T follicular helper cell (primary cell): ENCODE measurements around the gene HS3ST3B1.

Source experiments
- DNase-seq: peaks from one replicate; pipeline ENCODE4 v3.0.0-alpha.2; 2020; ENCODE audit warnings: low read depth
- total RNA-seq, 2 experiments: gene quantifications; one replicate each; lab custom pipeline; 2026; lab: John Stamatoyannopoulos, UW

HS3ST3B1 gene
- 38.0 to 38.4 reads per million in 2 experiments for total RNA-seq

DNA sequence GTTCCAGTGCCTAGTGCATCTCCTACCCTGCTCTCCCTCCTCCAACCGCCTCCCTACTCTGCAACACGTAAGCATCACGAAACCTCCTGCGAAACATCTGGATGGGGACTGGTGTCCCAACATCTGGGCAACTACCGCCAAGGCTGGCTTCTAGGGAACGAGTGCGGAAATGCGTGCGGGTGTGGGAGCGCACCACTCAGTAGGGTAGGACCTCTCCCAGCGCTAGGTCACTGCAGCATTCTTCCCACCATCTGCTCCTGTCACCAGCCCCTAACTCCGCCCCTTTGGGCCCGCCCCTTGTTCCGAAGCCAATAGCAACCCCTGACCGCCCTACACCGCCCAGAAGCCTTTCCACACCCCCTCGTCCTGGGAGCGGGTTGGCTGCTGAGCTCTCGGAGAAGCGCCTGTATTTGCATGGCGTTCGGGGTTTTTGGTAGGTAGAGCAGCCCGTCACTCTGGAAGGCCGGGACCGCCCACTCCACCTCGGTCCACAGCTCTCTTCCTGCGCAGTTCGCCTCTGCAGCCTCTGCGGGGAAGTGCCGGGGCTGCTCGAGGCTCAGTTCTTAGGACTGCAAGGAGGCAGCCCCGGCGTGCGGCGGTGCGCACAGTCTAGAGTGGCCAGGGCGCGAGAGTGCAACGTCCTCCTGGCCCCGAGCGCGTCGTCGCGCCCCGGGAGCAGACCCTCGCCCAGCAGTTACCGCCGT is at the start of gene HS3ST3B1:
Gene HS3ST3B1 (plus strand): TSS at position 507 of the 704 bp plus-strand sequence. CDS start 438 bp downstream, outside the sequence.
- DNase-seq: peak; percentile 99

DNA sequence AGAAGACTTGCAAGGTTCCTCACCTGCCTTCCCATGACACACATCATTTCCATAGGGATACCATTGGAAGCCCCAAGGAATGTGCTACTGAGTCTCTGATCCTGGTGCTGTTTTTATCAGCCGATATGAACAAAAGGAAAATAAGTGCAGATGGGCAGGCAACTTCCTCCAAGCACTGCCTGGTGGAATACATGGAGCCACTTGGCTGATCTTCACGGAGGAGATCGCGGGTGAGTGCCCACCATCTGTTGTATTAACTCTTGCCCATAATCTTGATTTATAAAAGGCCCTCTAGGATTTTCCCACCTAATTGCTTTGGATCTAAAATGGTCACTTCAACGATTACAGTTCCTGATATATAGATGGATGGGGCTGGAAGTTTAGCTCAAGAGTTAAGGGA is 39.5 kb upstream of the HS3ST3B1 start:
- DNase-seq: no peak

DNA sequence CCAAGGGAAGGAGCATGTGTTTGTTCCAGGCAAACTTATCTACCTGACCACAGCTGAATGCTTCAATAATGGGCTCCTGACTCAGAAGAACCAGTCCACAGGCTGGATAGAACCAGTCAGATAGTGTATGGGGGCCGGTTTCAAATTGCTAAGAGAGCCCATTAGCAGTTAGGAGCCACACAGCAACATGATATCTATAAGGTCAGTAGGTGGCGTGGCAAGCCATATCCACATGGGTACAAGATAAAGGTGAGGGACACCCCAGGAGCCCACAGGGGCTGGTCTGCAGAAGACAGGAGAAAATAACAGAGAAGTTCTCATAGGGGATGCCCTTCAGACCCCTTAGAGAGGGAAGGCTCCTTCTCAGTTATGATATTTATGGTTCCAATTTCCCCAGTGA is 32.6 kb upstream of the HS3ST3B1 start:
- no peak for DNase-seq

DNA sequence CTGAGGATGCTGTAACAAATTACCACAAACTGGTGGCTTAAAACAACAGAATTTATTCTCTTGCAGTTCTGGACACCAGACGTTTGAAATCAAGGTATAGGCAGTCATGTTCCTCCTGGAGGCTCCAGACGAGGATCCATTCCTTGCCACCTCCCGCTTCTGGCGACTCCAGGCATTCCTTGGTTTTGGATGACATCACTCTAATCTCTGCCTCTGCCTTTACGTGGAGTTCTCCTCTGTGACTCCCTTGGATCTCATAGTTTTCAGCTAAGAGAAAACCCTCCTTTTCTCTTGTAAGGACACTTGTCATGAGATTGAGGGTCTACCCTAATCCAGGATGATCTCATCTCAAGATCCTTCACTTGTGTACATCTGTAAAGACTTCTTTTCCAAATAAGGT is 31.4 kb upstream of the HS3ST3B1 start:
- no peak for DNase-seq

DNA sequence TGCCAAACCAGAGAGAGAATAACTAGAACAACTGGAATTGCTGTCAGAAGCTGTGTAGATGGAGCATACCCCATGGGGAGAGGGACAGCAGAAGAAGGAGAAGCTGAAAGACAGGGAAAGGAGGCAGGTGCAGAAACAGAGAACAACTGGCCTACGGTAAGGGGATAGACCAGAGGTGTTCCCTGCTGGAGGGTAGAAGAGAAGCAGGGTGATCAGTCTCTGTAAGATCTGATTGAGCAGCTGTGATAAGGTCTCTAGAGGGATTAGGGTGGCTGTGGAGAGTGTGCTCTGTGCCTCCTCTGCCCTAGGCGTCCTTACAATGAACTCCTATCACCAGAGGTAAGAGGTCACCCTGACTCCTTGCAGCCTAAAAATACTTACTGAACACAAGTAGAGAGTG is 30.4 kb upstream of the HS3ST3B1 start:
- no peak for DNase-seq

DNA sequence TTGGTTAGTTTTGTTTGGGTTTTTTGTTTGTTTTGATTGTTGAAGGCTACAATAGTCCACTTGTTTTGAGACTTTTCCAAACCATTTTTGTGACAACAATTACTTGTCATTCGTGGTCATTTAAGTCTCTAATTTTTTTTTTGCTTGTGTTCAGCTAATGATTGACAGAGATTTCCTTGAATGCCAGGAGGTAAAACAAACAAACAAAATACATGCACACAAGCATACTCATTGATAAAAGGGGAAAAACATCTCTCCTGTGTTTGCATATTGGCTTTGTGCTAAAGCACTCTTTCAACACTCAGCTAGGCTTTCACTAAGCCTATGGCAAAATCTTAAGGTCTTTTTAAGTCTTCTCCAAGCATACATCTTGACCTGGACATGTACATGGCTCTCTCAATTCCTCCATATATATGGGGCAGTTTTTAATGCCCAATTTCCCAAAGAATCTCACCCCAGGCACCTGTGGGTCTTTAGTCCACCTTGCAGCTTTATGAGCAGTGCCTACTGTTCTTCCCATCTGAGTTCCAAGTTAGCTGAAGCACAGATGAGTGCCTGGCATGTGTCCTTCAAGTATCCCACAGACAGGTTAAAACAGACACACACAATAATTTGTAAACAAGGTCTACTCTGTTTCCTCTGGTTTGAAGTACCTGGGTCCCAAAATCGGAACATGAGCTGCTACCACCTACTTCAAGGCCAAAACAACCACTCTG is 24.2 kb upstream of the HS3ST3B1 start:
- DNase-seq: no peak

DNA sequence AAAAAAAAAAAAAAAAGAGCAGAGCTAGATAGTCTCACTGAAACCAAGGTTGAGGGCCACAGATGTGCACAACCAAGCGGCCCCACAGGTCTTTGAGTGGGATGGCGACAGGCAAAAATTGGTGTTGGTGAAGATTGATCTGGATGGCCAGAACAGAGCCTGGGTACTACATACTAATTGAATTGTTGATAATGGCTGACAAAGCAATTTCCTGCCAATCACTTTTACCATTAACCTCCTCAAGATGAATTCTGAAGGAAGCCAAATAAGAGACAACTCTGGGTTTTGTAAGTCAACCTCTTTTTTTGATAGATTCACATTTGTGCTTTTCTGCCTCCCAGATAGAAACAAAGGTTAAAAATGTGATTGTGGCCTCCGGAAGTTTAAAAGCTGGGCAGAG is 19.4 kb upstream of the HS3ST3B1 start:
- DNase-seq: no peak

DNA sequence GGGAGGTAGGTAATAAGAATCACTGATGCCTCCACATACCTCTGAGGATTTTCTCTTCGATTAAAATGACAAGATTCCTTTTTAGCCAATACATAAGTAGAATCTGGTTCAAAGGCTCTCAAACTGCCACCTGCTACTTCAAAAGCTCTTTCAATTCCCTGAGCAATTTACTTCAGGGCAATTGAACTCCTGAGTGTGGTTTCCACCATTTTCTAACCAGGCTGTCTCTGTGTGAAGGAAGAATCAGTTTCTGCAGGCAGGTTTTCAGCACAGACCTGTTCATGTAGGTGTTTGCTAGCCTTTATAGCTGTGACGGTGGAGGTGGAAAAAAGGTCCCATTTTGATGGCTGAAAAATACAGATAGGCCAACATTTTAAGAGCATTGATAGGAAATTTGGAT is 18.2 kb upstream of the HS3ST3B1 start:
- no peak for DNase-seq

DNA sequence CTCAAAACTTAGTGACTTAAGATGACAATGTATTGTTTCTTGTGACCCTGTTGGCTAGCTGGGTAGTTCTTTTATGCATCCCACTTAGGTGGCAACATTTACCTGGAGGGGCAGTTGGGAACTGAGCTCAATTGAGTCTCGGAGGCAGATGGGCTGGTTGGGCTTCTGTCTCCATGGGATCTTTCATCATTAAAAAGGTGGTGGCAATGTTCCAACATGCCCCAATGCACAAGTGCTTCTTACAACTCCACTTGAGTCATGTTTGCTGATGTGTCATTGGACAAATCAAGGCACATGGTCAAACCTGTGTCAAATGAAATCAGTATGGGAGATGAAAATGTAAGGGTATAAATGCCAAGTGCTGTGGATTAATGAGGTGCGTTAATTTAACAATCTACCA is 11.7 kb upstream of the HS3ST3B1 start:
- DNase-seq: no peak

DNA sequence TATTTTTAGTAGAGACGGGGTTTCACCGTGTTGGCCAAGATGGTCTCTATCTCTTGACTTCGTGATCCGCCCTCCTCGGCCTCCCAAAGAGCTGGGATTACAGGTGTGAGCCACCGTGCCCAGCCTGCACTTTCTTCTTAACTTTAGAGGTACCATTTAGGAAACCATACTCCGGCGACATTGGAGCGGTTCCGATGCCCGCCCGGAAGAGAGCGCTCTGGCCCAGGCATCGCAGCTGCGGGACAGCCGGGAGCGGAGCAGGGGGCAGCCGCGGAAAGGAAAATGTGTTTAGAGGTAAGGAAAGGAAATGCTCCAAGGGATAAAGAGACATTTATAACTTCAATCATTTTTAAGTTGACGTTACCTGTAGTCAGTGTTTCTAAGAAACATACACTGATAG is 6.0 kb upstream of the HS3ST3B1 start:
- no peak for DNase-seq

DNA sequence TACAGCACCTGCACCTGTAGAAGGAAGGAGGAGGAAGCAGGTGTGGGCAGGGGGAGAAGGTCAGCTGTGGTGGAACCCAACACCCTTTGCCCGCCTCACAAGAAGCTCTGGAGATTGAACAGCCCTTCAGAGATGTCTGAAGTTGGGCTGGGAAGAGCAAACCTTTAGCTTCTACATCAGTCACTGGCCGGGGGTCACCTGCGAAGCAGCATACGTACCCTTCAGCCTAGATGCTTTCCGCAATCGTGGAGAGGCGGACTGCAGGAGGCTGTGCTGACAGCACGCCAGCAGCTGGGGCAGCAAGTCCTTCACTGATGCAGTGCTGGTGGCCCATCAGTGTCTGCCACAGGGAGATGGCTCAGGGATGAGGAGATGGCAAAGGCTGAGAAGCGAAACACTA is 5.2 kb upstream of the HS3ST3B1 start:
- DNase-seq: no peak

DNA sequence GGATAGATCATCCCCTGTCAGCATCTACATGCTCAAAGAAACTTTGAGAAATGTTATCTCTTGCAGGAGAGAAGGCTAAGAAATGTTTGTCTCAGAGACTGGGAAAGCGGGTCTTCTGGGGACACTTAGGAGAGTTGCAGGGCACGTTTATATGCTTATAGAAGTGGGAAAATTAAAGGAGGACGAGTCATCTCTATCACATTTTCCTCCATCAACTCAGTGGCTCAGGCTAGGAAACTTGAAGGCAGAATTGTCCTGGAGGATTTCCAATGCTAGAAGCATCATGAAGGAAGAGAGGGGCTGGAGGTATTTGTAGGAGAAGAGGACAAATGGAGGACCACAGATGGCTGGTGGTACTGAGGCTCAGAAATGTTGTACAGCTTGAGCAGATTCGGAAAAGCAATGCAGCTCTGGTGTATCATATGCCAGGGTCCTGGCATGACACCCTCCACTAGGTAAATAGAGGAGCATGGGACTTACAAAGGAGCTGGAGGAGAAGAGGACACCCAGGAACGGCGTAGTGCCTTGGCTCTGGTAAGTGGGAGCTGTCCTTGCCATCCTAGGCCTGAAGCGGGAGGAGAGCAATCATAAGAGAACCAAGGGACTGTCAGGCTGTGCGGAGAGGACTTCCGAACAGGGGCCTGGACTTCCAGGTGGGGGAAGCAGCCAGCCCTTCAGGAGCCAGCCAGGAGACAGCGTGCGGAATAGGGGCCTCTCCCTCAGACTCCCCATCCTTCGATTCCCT is 4.5 kb upstream of the HS3ST3B1 start:
- DNase-seq: no peak

DNA sequence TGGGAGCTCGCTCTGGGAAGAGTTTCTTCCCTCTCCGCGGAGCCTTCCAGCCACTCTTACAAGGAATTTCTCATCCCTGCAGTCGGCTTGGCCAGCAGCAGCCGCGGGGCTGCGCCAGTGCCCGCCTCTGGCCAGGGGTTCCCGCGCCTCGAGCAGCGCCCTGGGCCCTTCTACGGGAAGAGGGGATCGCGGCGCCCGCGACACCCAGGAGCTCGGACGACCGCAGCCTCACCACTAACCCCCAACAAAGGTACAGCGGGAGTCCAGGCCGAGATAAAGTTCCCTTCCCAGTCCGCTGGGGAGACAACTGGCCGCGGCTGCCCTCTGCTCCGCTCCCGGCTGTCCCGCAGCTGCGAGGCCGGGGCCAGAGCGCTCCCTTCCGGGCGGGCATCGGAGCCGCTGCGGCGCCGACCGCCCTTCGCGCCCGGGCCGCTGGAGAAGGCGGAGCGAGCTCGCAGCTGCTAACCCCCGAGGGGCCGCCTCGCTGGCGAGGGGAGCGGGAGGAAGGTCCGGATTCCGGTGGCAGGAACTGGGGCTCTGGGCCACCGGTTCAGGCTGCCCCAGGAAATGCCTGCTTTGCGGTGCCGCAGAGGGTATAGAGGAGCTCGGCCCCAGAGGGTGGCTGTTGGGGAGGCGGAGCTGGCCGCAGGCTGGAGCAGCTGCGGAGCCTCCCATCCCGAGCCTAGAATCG is 3.6 kb upstream of the HS3ST3B1 start:
- DNase-seq: no peak

DNA sequence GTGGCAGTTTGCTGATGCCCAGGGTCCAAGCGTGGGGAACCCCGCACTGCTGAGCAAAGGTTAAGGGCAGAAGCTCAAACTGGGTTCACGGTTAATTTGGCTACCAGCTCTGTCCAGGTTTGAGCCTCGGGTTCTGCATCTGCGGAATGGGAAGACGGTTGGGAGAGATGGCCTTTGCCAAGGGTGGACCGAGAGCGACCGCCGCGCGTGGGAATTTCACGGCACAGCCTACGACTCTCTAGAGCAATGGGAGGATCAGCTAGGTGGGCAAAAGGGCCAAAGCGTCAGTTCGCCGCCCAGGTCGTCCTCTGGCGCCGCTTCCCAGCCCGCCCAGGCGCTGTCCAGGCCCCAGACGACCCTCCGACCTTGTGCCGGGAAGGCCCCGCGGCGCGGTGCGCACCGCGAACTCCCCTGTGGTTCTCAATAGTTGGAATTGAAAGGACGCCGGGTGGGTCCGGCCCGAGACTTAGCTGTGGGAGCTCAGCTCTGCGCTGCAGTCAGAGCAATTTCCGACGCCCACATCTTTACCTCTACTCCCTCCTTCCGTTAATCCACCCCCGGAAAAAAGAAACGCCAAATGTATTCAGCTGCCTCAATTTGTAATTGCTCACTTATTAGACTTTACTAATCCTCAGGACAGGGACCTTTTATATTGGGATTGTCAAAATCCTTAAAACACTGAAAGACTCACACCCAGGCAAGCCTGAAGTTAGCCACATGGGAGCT is 2.5 kb upstream of the HS3ST3B1 start:
- DNase-seq: no peak

DNA sequence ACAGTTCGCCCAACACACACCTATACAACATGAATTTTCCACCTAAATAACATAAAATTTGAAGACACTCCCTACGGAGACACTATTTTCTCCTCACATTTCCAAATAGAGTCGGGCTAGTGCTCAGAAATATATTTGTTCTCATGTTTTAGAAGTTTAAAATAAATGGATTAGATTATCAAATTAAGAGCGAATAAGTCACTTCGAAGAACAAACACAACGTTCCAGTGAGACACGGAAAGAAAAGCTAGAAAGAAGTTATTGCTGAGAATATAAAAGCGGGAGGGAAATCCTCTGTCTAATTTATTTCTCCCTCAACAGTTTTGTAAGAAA is 2.0 kb upstream of the HS3ST3B1 start:
- DNase-seq: no peak

DNA sequence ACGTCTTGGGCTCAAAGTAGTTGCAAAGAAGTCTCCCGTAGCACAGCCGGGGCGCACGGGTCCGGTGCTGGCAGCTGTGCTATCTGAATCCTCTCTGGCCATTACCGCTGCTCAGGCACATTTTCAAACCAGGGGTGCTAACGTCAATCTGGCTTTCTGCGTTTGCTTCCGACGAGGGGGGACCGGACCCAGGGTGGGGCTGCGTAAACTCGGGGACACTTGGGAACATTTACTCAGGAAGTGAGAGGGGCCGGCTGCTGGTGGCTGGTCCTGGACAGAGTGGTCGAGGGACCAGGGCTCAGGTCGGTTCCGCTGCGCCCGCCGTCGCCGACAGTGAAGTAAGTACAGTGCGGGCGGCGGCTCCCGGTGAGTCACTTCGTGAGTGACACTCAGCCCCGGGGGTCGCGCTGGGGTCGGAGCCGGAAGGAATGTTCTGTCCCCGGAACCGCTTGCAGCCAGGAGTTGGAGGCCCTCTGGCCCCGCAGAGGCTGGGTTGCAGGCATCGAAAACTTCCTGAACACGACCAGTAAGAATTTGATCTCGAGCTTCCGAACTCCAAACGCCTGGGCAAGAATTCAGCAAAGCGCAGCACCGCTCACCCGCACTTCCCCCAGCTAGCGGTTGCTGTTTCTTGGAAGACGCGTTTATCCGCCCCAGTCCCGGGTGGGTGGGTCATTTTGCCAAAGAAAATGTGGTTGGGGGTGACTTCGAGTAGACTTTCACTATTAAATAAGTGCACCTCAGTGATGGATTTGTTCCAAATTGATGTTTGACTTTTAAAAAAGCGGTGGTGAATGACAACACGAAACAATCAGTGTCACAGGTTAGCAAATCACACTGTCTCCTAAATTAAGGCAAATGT is 1.4 kb upstream of the HS3ST3B1 start:
- DNase-seq: no peak

DNA sequence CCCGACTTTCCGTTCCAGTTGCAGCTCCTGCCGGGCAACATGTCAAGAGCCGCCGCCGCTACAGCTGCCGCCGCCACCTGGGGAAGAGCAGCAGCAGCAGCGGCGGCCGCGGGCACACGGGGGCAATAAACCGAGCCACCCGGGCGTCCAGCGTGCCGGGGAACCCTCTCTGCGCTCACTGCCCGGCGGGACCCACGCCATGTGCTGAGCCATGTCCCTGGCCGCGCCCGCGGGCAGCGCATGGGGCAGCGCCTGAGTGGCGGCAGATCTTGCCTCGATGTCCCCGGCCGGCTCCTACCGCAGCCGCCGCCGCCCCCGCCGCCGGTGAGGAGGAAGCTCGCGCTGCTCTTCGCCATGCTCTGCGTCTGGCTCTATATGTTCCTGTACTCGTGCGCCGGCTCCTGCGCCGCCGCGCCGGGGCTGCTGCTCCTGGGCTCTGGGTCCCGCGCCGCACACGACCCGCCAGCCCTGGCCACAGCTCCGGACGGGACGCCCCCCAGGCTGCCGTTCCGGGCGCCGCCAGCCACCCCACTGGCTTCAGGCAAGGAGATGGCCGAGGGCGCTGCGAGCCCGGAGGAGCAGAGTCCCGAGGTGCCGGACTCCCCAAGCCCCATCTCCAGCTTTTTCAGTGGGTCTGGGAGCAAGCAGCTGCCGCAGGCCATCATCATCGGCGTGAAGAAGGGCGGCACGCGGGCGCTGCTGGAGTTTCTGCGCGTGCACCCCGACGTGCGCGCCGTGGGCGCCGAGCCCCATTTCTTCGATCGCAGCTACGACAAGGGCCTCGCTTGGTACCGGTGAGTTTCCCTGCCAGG is 604 bp downstream of the HS3ST3B1 start:
- no peak for DNase-seq

DNA sequence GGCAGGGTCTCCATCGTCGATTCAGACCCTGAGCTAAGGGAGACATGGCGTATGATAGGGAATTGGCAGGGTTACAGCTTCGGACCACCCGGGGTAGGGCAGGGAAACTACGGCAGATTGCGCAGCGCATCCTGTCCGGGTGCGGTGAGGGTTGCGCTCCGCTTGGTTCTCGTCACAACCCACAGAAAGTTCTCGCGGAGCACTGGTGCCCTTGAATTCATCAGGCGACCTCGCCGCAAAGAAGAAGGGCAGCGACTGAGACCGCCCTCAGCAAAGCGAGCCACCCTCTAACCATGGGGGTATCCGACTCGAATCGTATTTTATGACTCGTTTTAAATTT is 1.2 kb downstream of the HS3ST3B1 start:
- DNase-seq: peak; percentile 34

DNA sequence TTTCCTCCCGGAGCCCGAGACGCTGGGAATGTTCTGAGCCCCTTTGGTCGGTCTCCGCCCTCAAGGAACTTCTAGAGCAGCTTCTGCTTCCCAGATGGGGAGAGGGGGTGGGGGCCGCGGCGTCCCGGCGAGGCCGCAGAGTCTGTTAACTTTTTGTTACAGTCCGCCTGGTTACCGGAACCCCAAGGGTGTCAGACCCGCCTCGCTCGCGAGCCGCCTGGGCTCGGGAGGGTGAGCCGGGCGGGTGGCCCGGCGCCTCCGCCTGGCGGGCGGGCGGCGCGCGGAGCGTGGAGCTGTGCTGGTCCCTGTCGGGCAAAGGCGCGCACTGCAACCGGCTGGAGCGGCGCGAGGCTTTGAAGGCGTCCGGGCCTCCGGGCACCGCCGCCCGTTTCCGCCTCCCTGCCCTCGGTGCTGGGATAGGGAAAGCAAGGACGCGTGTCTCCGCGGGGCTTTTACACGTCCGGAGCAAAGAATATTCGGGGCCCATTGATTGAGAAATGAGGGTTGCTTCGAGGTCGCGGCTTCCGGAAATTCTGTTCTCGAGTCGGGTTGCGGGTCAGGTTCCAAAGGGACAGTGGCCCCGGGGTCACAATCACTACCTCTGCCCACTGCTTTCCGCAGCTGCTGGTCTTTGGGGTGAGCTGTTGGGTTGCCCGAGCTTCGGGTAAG is 1.7 kb downstream of the HS3ST3B1 start:
- peak; percentile 71 for DNase-seq
